ENCODE results near the gene FAM171A2. TPM values are rescaled to one million over a fixed set of nuclear protein-coding genes. Genes with fewer than 3 reads are reported as not detected.
"Not testable (repeated sequence)": the region's sequence is repeated elsewhere in the genome, so short reads cannot be mapped to it uniquely, and the experiment has no call there.

FAM171A2 gene
- total and polyA plus RNA-seq, 2 of the 4 experiments (the other 2 are of a cell fraction) = 3.2 to 5.9 TPM

- Histone ChIP-seq H3K56ac (ENCODE audit: extremely low read depth, insufficient read depth, low read length) (no peak overlapping the region), H3K4me2 (ENCODE audit: low read depth, low read length) (no peak overlapping the region), H3K4me1 (ENCODE audit: control insufficient read depth, insufficient read depth, low read length) (no peaks in the 10 kb centered on the region), H4K8ac (ENCODE audit: low read depth in 2 of 2, low read length in 2 of 2) (no peak overlapping the region), H4K20me1 (ENCODE audit: insufficient read depth, low read length) (peaks cover under 1% of the 10 kb centered on the region), H2BK15ac (ENCODE audit: low read depth, low read length) (no peak overlapping the region), H2AFZ (replicated peaks; ENCODE audit: low read length, poor library complexity) (no peak overlapping the region), H3K14ac (replicated peaks; ENCODE audit: low read depth, low read length) (no peak overlapping the region), H2BK20ac (ENCODE audit: low read depth, low read length) (no peak overlapping the region), H3K9me1 (ENCODE audit: insufficient read depth, low read length) (peaks cover 8% of the 10 kb centered on the region), H4K5ac (ENCODE audit: low read depth, low read length) (no peak overlapping the region), H3K4ac (ENCODE audit: low read depth, low read length) (no peak overlapping the region), H3K27ac (ENCODE audit: insufficient read depth, low read length) (no peak overlapping the region), H2BK5ac (ENCODE audit: low read depth, low read length, poor library complexity, severe bottlenecking) (no peak overlapping the region), H3K4me3 (ENCODE audit: insufficient read depth, low read depth, low read length) (no peak overlapping the region), H2AK9ac (replicated peaks; ENCODE audit: low read depth, low read length, poor library complexity) (no peak overlapping the region), H3K27me3 (ENCODE audit: control insufficient read depth, insufficient read depth, low read length) (no peaks in the 10 kb centered on the region), H3K18ac (ENCODE audit: low read depth, low read length) (no peak overlapping the region), H3K36me3 (ENCODE audit: control insufficient read depth, insufficient read depth, low read length) (peaks cover 32% of the 10 kb centered on the region), H2AK5ac (ENCODE audit: low read depth, low read length) (no peak overlapping the region), H4K91ac (ENCODE audit: insufficient read depth, low read depth, low read length) (no peak overlapping the region), H2BK120ac (ENCODE audit: low read depth, low read length) (no peak overlapping the region), H3K79me1 (ENCODE audit: low read depth in 1 of 2, low read length in 2 of 2) (peaks cover 0 to 25% of the 10 kb centered on the region in 2 experiments; a peak in 2 of 4 replicates), H3K9ac (ENCODE audit: low read depth, low read length) (no peak overlapping the region), H3K9me3 (ENCODE audit: control insufficient read depth, insufficient read depth, low read length) (no peaks in the 10 kb centered on the region), H3K23ac (ENCODE audit: low read depth, low read length) (no peak overlapping the region)
- in situ Hi-C loops (cut with MboI; ENCODE audit: low sequenced_read_pairs) (no loop called here), intact Hi-C loops (cut with micrococcal nuclease) (no loop called here), dilution Hi-C loops (cut with HindIII; ENCODE audit: low sequenced_read_pairs, unreplicated experiment) (no loop called here)
- no peak for DNase-seq
- no TSS peak for BruUV-seq (replicated peaks)
- 100% methylated on average over 1 of the region's 2 CpGs; no CpG with 5 or more reads in 1 of the 2 experiments for WGBS, 2 experiments (ENCODE audit: extremely low coverage in 2 of 2, insufficient read length in 1 of 2)
- ChIA-PET CTCF (no interaction called here), POLR2A (ENCODE audit: unreplicated experiment) (no interaction called here)
- ATAC-seq (ENCODE audit: low read depth) = no peak
- TF ChIP-seq BHLHE40 (IDR thresholded peaks at IDR 0.05; ENCODE audit: low read depth, low read length) (no peak), CEBPB (IDR thresholded peaks at IDR 0.05; ENCODE audit: low read depth, low read length) (no peak)
- TF ChIP-seq, protein P1, sequence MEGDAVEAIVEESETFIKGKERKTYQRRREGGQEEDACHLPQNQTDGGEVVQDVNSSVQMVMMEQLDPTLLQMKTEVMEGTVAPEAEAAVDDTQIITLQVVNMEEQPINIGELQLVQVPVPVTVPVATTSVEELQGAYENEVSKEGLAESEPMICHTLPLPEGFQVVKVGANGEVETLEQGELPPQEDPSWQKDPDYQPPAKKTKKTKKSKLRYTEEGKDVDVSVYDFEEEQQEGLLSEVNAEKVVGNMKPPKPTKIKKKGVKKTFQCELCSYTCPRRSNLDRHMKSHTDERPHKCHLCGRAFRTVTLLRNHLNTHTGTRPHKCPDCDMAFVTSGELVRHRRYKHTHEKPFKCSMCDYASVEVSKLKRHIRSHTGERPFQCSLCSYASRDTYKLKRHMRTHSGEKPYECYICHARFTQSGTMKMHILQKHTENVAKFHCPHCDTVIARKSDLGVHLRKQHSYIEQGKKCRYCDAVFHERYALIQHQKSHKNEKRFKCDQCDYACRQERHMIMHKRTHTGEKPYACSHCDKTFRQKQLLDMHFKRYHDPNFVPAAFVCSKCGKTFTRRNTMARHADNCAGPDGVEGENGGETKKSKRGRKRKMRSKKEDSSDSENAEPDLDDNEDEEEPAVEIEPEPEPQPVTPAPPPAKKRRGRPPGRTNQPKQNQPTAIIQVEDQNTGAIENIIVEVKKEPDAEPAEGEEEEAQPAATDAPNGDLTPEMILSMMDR (conservative IDR thresholded peaks at IDR 0.05; ENCODE audit: low read depth, low read length) = no peak
- TF ChIP-seq, protein P2, sequence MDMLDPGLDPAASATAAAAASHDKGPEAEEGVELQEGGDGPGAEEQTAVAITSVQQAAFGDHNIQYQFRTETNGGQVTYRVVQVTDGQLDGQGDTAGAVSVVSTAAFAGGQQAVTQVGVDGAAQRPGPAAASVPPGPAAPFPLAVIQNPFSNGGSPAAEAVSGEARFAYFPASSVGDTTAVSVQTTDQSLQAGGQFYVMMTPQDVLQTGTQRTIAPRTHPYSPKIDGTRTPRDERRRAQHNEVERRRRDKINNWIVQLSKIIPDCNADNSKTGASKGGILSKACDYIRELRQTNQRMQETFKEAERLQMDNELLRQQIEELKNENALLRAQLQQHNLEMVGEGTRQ (IDR thresholded peaks at IDR 0.05; ENCODE audit: low read depth, low read length) = no peak
These were observed 31.2 kb upstream of the FAM171A2 start for GRCh38 chr17:44394833-44395232.

DNA sequence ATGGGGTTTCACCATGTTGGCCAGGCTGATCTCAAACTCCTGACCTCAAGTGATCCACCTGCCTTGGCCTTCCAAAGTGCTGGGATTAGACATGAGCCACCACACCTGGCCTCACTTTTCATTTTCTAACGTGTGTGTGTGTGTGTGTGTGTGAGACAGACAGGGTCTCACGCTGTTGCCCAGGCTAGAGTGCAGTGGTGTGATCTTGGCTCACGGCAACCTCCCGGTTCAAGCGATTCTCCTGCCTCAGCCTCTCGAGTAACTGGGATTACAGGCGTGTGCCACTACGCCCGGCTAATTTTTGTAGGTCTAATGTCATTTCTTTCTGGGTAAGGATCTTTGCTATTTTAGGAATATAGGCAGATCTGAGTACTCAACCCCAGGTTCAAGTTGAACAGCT lies 30.5 kb upstream of the FAM171A2 start:
- H3K27ac ChIP-seq (ENCODE audit: insufficient read depth, low read length); H3K4me1 ChIP-seq (ENCODE audit: control insufficient read depth, insufficient read depth, low read length); POLR2A ChIA-PET (ENCODE audit: unreplicated experiment); H4K5ac ChIP-seq (ENCODE audit: low read depth, low read length); in situ Hi-C loops (cut with MboI; ENCODE audit: low sequenced_read_pairs); H2BK5ac ChIP-seq (ENCODE audit: low read depth, low read length, poor library complexity, severe bottlenecking); intact Hi-C loops (cut with micrococcal nuclease); H3K4me3 ChIP-seq (ENCODE audit: insufficient read depth, low read depth, low read length); H3K14ac ChIP-seq (replicated peaks; ENCODE audit: low read depth, low read length); H3K27me3 ChIP-seq (ENCODE audit: control insufficient read depth, insufficient read depth, low read length); H3K9me3 ChIP-seq (ENCODE audit: control insufficient read depth, insufficient read depth, low read length); H3K56ac ChIP-seq (ENCODE audit: extremely low read depth, insufficient read depth, low read length); H3K23ac ChIP-seq (ENCODE audit: low read depth, low read length); H4K8ac ChIP-seq (ENCODE audit: low read depth in 2 of 2, low read length in 2 of 2); H2BK15ac ChIP-seq (ENCODE audit: low read depth, low read length); ATAC-seq (ENCODE audit: low read depth); H3K9ac ChIP-seq (ENCODE audit: low read depth, low read length); H4K91ac ChIP-seq (ENCODE audit: insufficient read depth, low read depth, low read length); dilution Hi-C loops (cut with HindIII; ENCODE audit: low sequenced_read_pairs, unreplicated experiment); H3K18ac ChIP-seq (ENCODE audit: low read depth, low read length); H2AK5ac ChIP-seq (ENCODE audit: low read depth, low read length); H2BK20ac ChIP-seq (ENCODE audit: low read depth, low read length); H3K4ac ChIP-seq (ENCODE audit: low read depth, low read length); H4K20me1 ChIP-seq (ENCODE audit: insufficient read depth, low read length); DNase-seq; H2BK120ac ChIP-seq (ENCODE audit: low read depth, low read length); H2AFZ ChIP-seq (replicated peaks; ENCODE audit: low read length, poor library complexity); H3K9me1 ChIP-seq (ENCODE audit: insufficient read depth, low read length); BruUV-seq (replicated peaks); H2AK9ac ChIP-seq (replicated peaks; ENCODE audit: low read depth, low read length, poor library complexity); H3K4me2 ChIP-seq (ENCODE audit: low read depth, low read length): not testable (repeated sequence)
- H3K36me3 ChIP-seq (ENCODE audit: control insufficient read depth, insufficient read depth, low read length) = peaks cover 25% of the 10 kb centered on the region
- CTCF ChIA-PET = interaction anchor here (1.4 kb wide), 1 partner anchor 9 kb away, joined by 3 read pairs; no protein-coding TSS in a partner anchor
- peaks cover 0 to 21% of the 10 kb centered on the region in 2 experiments; a peak in 2 of 4 replicates for H3K79me1 ChIP-seq (ENCODE audit: low read depth in 1 of 2, low read length in 2 of 2)
- 100% methylated on average over 1 of the region's 9 CpGs; no CpG with 5 or more reads in 1 of the 2 experiments for WGBS, 2 experiments (ENCODE audit: extremely low coverage in 2 of 2, insufficient read length in 1 of 2)

Data from IMR-90 (cell line).